Measurements from ENCODE around the gene POLG. TPM values are rescaled to one million over a fixed set of nuclear protein-coding genes. Genes with fewer than 3 reads are reported as not detected.
A peak's percentile ranks its signal among the peaks of the same experiment; 100 is the strongest.

POLG gene
- total RNA-seq, 1 donor from 2014 or later = 25.2 TPM

- no peak overlapping the region for H3K4me2 ChIP-seq
- no peaks in the 10 kb centered on the region for H3K9me3 Mint-ChIP-seq
- H3K36me3 Mint-ChIP-seq = no peaks in the 10 kb centered on the region
- no peaks in the 10 kb centered on the region for H4K20me1 ChIP-seq (ENCODE audit: low read depth)
- no peaks in the 10 kb centered on the region for H3K36me3 ChIP-seq
- TF ChIP-seq EZH2phosphoT487 (IDR thresholded peaks at IDR 0.05) (no peak), EZH2 (IDR thresholded peaks at IDR 0.05) (no peak), CTCF (IDR thresholded peaks at IDR 0.05) (no peak)
- H3K79me2 ChIP-seq (ENCODE audit: low read depth) = no peaks in the 10 kb centered on the region
- H3K9me3 ChIP-seq (ENCODE audit: low read depth) = no peaks in the 10 kb centered on the region
- no peak overlapping the region for H3K9ac ChIP-seq
- no peak overlapping the region for H3K4me3 Mint-ChIP-seq
- no peak overlapping the region for H3K27ac Mint-ChIP-seq
- peaks cover 48% of the 10 kb centered on the region for H3K27me3 ChIP-seq
- no peak overlapping the region for H3K27ac ChIP-seq
- no peak for DNase-seq (ENCODE audit: low spot score)
- peaks cover 7% of the 10 kb centered on the region for H3K4me1 ChIP-seq
- H3K27me3 Mint-ChIP-seq (ENCODE audit: insufficient read depth, low read depth) = peaks cover 18% of the 10 kb centered on the region
- H3F3A ChIP-seq (ENCODE audit: low read depth) = peaks cover 5% of the 10 kb centered on the region
- H2AFZ ChIP-seq (replicated peaks) = no peak overlapping the region
- no peaks in the 10 kb centered on the region for H3K4me1 Mint-ChIP-seq
- no peak overlapping the region for H3K4me3 ChIP-seq
Observed at GRCh38 chr15:89341316-89342005, 6.8 kb upstream of the POLG start.

DNA sequence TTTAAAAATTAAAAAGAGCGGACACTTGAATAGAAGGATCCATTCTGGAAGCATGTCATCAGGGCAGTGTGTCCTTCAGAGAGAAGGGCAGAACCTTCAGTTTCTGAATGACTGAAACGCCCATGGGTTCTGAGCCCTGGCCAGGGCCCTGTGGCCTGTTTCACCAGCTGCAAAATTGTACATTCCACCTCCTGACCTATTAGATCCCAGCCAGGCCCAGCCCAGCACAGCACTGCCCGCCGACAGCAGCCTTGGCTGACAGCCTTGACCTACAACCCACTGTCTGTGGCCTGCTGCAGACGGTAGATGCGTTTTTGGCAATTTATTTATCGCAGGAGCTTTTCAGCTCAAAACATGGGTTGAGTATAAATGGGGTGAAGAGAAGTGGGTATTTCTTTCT, 5.9 kb upstream of the POLG start:
- no peak overlapping the region for H3K4me2 ChIP-seq
- H3K4me3 Mint-ChIP-seq = no peak overlapping the region
- no peak overlapping the region for H3K27ac Mint-ChIP-seq
- H4K20me1 ChIP-seq (ENCODE audit: low read depth) = no peaks in the 10 kb centered on the region
- no peak overlapping the region for H3K9ac ChIP-seq
- H3K27me3 ChIP-seq = peaks cover 56% of the 10 kb centered on the region
- H3K4me1 ChIP-seq = no peaks in the 10 kb centered on the region
- TF ChIP-seq CTCF (IDR thresholded peaks at IDR 0.05) = no peak
- TF ChIP-seq EZH2 (IDR thresholded peaks at IDR 0.05) = no peak
- no peak for TF ChIP-seq EZH2phosphoT487 (IDR thresholded peaks at IDR 0.05)
- no peaks in the 10 kb centered on the region for H3K36me3 Mint-ChIP-seq
- H3K27me3 Mint-ChIP-seq (ENCODE audit: insufficient read depth, low read depth) = peaks cover 26% of the 10 kb centered on the region
- no peaks in the 10 kb centered on the region for H3K36me3 ChIP-seq
- peaks cover 2% of the 10 kb centered on the region for H3K4me1 Mint-ChIP-seq
- H3K4me3 ChIP-seq = no peak overlapping the region
- no peak for DNase-seq (ENCODE audit: low spot score)
- no peak overlapping the region for H3K27ac ChIP-seq
- H3K9me3 Mint-ChIP-seq = no peaks in the 10 kb centered on the region
- H3K9me3 ChIP-seq (ENCODE audit: low read depth) = no peaks in the 10 kb centered on the region
- H3F3A ChIP-seq (ENCODE audit: low read depth) = peaks cover under 1% of the 10 kb centered on the region
- no peaks in the 10 kb centered on the region for H3K79me2 ChIP-seq (ENCODE audit: low read depth)
- no peak overlapping the region for H2AFZ ChIP-seq (replicated peaks)

DNA sequence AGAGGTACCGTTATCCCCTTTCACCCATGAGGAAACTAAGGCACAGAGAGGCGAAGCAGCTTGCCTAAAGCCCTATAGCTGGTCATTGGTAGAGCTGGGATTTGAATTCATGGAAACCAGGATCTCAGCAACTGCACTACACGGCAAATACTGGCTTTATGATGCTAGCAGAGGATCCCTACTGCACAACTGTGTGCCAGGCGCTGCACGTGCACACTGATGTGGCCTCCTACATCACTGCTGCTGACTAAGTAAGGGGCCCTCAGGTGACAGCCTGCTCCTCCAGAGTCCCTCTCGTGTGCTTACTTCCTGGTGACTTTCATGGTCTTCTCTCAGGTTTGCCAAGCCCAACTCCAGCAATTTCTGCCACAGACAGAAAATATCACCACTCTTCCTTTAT, 3.4 kb upstream of the POLG start:
- Mint-ChIP-seq H3K27ac (no peak overlapping the region), H3K9me3 (peaks cover 4% of the 10 kb centered on the region), H3K27me3 (ENCODE audit: insufficient read depth, low read depth) (peaks cover 28% of the 10 kb centered on the region), H3K4me1 (peaks cover 11% of the 10 kb centered on the region), H3K4me3 (peak overlapping the region; percentile 42), H3K36me3 (peaks cover 4% of the 10 kb centered on the region)
- H3K9ac ChIP-seq = no peak overlapping the region
- H2AFZ ChIP-seq (replicated peaks) = no peak overlapping the region
- no peaks in the 10 kb centered on the region for H3K36me3 ChIP-seq
- H3K27ac ChIP-seq = no peak overlapping the region
- H3K27me3 ChIP-seq = peaks cover 62% of the 10 kb centered on the region
- peaks cover 9% of the 10 kb centered on the region for H3F3A ChIP-seq (ENCODE audit: low read depth)
- H4K20me1 ChIP-seq (ENCODE audit: low read depth) = peaks cover 12% of the 10 kb centered on the region
- peaks cover 9% of the 10 kb centered on the region for H3K79me2 ChIP-seq (ENCODE audit: low read depth)
- H3K4me3 ChIP-seq = no peak overlapping the region
- no peak for TF ChIP-seq EZH2phosphoT487 (IDR thresholded peaks at IDR 0.05)
- no peak for TF ChIP-seq CTCF (IDR thresholded peaks at IDR 0.05)
- TF ChIP-seq EZH2 (IDR thresholded peaks at IDR 0.05) = no peak
- no peaks in the 10 kb centered on the region for H3K9me3 ChIP-seq (ENCODE audit: low read depth)
- H3K4me2 ChIP-seq = no peak overlapping the region
- no peak for DNase-seq (ENCODE audit: low spot score)
- peaks cover 5% of the 10 kb centered on the region for H3K4me1 ChIP-seq
